HEK293 (cell line): ENCODE data around the gene TPP1.

Experiments used
- CTCF ChIP-seq: fragments of 450-650 bp; formaldehyde crosslinking; IDR thresholded peaks from 2 replicates; pipeline ENCODE4 v1.5.1; 2016; ENCODE audit warnings: missing biosample characterization, missing genetic modification characterization
- PBX3 ChIP-seq: sonication (generic); formaldehyde crosslinking; IDR thresholded peaks from 2 replicates; pipeline ENCODE4 v1.8.1; 2022; ENCODE audit warnings: mild to moderate bottlenecking, moderate library complexity, missing genetic modification reagents
- PRDM1 ChIP-seq: fragments of 450-650 bp; formaldehyde crosslinking; IDR thresholded peaks from 2 replicates; pipeline ENCODE4; 2016; ENCODE audit warnings: missing biosample characterization, missing genetic modification characterization
- ZNF707 ChIP-seq: fragments of 450-650 bp; formaldehyde crosslinking; IDR thresholded peaks from 2 replicates; pipeline ENCODE4 v1.5.1; 2016; ENCODE audit warnings: missing biosample characterization, missing genetic modification characterization
- ZNF747 ChIP-seq: fragments of 450-650 bp; formaldehyde crosslinking; IDR thresholded peaks from 2 replicates; pipeline ENCODE4 v1.5.1; 2016; ENCODE audit warnings: missing biosample characterization, missing genetic modification characterization
- ZNF837 ChIP-seq: fragments of 450-650 bp; formaldehyde crosslinking; IDR thresholded peaks from 2 replicates; pipeline ENCODE4 v1.5.1; 2016; ENCODE audit warnings: missing biosample characterization, missing genetic modification characterization
- TF ChIP-seq, protein P1 (sequence below): fragments of 450-650 bp; IDR thresholded peaks from 2 replicates; pipeline ENCODE4 v1.5.1; 2018; ENCODE audit warnings: missing biosample characterization, mild to moderate bottlenecking, missing genetic modification characterization

- TF ChIP-seq PBX3 (CRISPR knock-in tag), result no peak
- TF ChIP-seq, protein P1, sequence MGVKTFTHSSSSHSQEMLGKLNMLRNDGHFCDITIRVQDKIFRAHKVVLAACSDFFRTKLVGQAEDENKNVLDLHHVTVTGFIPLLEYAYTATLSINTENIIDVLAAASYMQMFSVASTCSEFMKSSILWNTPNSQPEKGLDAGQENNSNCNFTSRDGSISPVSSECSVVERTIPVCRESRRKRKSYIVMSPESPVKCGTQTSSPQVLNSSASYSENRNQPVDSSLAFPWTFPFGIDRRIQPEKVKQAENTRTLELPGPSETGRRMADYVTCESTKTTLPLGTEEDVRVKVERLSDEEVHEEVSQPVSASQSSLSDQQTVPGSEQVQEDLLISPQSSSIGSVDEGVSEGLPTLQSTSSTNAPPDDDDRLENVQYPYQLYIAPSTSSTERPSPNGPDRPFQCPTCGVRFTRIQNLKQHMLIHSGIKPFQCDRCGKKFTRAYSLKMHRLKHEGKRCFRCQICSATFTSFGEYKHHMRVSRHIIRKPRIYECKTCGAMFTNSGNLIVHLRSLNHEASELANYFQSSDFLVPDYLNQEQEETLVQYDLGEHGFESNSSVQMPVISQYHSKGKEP, result no peak
- no peak for TF ChIP-seq ZNF747 (tag by site-specific recombination)
- peak; percentile 67; the same call in 1 of the 2 replicates for TF ChIP-seq CTCF (tag by site-specific recombination)
- no peak for TF ChIP-seq ZNF707 (tag by site-specific recombination)
- no peak for TF ChIP-seq PRDM1 (tag by site-specific recombination)
- TF ChIP-seq ZNF837 (tag by site-specific recombination), result no peak
Observed at GRCh38 chr11:6604081-6604626, 15.1 kb downstream of the TPP1 start.
